ENCODE results near the gene PFKFB3. TPM values are rescaled to one million over a fixed set of nuclear protein-coding genes. Genes with fewer than 3 reads are reported as not detected.

Gene PFKFB3
- total and polyA plus RNA-seq, 9 of the 15 experiments (the other 6 are each of a cell fraction or from before 2014, with no cell fraction given), result 0.46 to 21.6 (median 7.8) TPM

DNA sequence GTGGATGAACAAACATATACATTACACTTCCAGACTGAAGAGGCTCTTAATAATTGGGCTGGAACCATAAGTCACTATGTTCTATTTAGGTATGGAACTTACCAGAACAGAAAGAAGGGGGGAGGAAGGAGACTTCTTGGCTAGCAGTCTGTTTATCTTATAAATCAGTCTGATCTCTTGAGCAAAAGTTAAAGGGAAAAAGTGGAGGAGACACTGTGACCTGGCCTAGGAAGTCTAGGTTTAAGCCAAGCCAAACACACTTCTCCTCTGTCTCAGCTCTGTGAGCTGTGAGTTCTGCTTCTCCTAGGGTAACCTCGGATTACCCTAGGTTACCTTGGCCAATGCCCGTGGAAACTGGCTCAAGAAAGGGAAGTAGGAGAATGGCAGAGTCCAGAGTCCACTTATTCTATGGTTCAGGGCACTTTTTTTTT is 95.2 kb downstream of the PFKFB3 start:
- no peak overlapping the region for H3K4me2 ChIP-seq (ENCODE audit: insufficient read depth, low read length)
- no peak for TF ChIP-seq RBM14 (IDR thresholded peaks at IDR 0.05; ENCODE audit: borderline replicate concordance, insufficient read depth, low read depth, low read length)
- TF ChIP-seq VEZF1 (CRISPR knock-in tag; IDR thresholded peaks at IDR 0.05), result peak; percentile 30; the same call in 1 of the 2 replicates
- TF ChIP-seq HDGF (IDR thresholded peaks at IDR 0.05), result no peak
- no peak for ATAC-seq
- H3K4me3 ChIP-seq, result no peak overlapping the region
- no peaks in the 10 kb centered on the region for H3K9me3 ChIP-seq (replicated peaks; ENCODE audit: control insufficient read depth, insufficient read depth, low read depth, low read length)
- in situ Hi-C loops (cut with MboI), result no loop called here
- H3K9me1 ChIP-seq (ENCODE audit: control insufficient read depth, insufficient read depth, low read length), result no peaks in the 10 kb centered on the region
- FAIRE-seq, result no peak
- no peak for DNase-seq (ENCODE audit: extremely low read depth in 1 of 4, low spot score in 3 of 4)
- H3K27me3 ChIP-seq (ENCODE audit: control insufficient read depth in 2 of 2, insufficient read depth in 2 of 2, low read length in 2 of 2), result peaks cover 10 to 28% of the 10 kb centered on the region in 2 experiments; a peak in 4 of 5 replicates
- no peaks in the 10 kb centered on the region for H3K79me2 ChIP-seq (ENCODE audit: control insufficient read depth, insufficient read depth, low read length)
- intact Hi-C loops (cut with micrococcal nuclease), result no loop called here
- no peak overlapping the region for H3K9ac ChIP-seq (ENCODE audit: insufficient read depth in 1 of 2, low read depth in 2 of 2, low read length in 2 of 2)
- H3K36me3 ChIP-seq (ENCODE audit: control insufficient read depth, insufficient read depth, low read length), result no peaks in the 10 kb centered on the region
- no peaks in the 10 kb centered on the region; the same call in 1 of the 2 replicates for H4K20me1 ChIP-seq (replicated peaks; ENCODE audit: control insufficient read depth, insufficient read depth, low read length)
- H3K27ac ChIP-seq (ENCODE audit: extremely low read depth, low read depth, low read length), result no peak overlapping the region
- POLR2A ChIA-PET, result no interaction called here
- peaks cover 0 to 4% of the 10 kb centered on the region in 2 experiments; a peak in 4 of 5 replicates for H3K4me1 ChIP-seq (replicated peaks in 1 of 2; ENCODE audit: control insufficient read depth in 2 of 2, insufficient read depth in 2 of 2, low read length in 2 of 2)
- BruUV-seq (replicated peaks), result no TSS peak
- H2AFZ ChIP-seq (ENCODE audit: low read depth, low read length), result no peak overlapping the region
- CTCF ChIA-PET (ENCODE audit: low intra/inter-chr PET ratio), result no interaction called here
- 3% methylated on average over 2 of the region's 2 CpGs for WGBS (ENCODE audit: insufficient coverage, low coverage, missing lambda C conversion rate)

DNA sequence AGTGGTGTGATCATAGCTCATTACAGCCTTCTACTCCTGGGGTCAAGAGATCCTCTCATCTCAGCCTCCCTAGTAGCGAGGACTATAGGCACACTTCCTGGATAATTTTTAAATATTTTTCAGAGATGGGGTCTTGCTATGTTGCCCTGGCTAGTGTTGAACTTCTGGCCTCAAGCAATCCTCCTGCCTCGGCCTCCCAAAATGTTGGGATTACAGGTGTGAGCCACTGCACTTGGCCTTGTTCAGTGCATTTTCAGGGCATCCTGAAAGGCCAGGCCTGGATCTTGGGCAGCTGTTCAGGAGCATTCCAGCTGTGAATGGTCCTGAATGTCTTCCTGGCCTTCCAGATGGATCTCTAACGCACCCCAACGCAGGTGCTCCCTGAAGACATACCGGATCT is 95.7 kb downstream of the PFKFB3 start:
- CTCF ChIA-PET (ENCODE audit: low intra/inter-chr PET ratio), result no interaction called here

More for the DNA sequence above, 95.7 kb downstream of the PFKFB3 start:
- peaks cover 0 to 4% of the 10 kb centered on the region in 2 experiments; a peak in 4 of 5 replicates for H3K4me1 ChIP-seq (replicated peaks in 1 of 2; ENCODE audit: control insufficient read depth in 2 of 2, insufficient read depth in 2 of 2, low read length in 2 of 2)
- H3K36me3 ChIP-seq (ENCODE audit: control insufficient read depth, insufficient read depth, low read length), result no peaks in the 10 kb centered on the region
- no peaks in the 10 kb centered on the region for H3K9me3 ChIP-seq (replicated peaks; ENCODE audit: control insufficient read depth, insufficient read depth, low read depth, low read length)
- intact Hi-C loops (cut with micrococcal nuclease) (no loop called here), in situ Hi-C loops (cut with MboI) (no loop called here)
- H3K27me3 ChIP-seq (ENCODE audit: control insufficient read depth in 2 of 2, insufficient read depth in 2 of 2, low read length in 2 of 2), result peaks cover 10 to 28% of the 10 kb centered on the region in 2 experiments; a peak in 4 of 5 replicates
- no peaks in the 10 kb centered on the region; the same call in 1 of the 2 replicates for H4K20me1 ChIP-seq (replicated peaks; ENCODE audit: control insufficient read depth, insufficient read depth, low read length)
- no peaks in the 10 kb centered on the region for H3K9me1 ChIP-seq (ENCODE audit: control insufficient read depth, insufficient read depth, low read length)
- no peak overlapping the region for H3K27ac ChIP-seq (ENCODE audit: extremely low read depth, low read depth, low read length)
- 11% methylated on average over 5 of the region's 5 CpGs for WGBS (ENCODE audit: insufficient coverage, low coverage, missing lambda C conversion rate)
- no peak overlapping the region for H3K9ac ChIP-seq (ENCODE audit: insufficient read depth in 1 of 2, low read depth in 2 of 2, low read length in 2 of 2)
- no peak for ATAC-seq
- no peak overlapping the region for H2AFZ ChIP-seq (ENCODE audit: low read depth, low read length)
- no peak overlapping the region for H3K4me3 ChIP-seq
- no peaks in the 10 kb centered on the region for H3K79me2 ChIP-seq (ENCODE audit: control insufficient read depth, insufficient read depth, low read length)
- no peak for FAIRE-seq
- BruUV-seq (replicated peaks), result no TSS peak
- DNase-seq (ENCODE audit: extremely low read depth in 1 of 4, low spot score in 3 of 4), result no peak
- H3K4me2 ChIP-seq (ENCODE audit: insufficient read depth, low read length), result no peak overlapping the region
- TF ChIP-seq NUFIP1 (IDR thresholded peaks at IDR 0.05; ENCODE audit: partially characterized antibody), result no peak
- TF ChIP-seq BRF1 (IDR thresholded peaks at IDR 0.05; ENCODE audit: borderline replicate concordance, extremely low read depth, insufficient read length), result no peak
- TF ChIP-seq XRCC4 (IDR thresholded peaks at IDR 0.05; ENCODE audit: extremely low read depth, insufficient read depth, insufficient read length), result no peak
- peak; percentile 76 for TF ChIP-seq ZNF121 (CRISPR knock-in tag; conservative IDR thresholded peaks at IDR 0.05)
- TF ChIP-seq ZNF311 (CRISPR knock-in tag; IDR thresholded peaks at IDR 0.05), result no peak
- POLR2A ChIA-PET, result no interaction called here
